Endothelial cell (in vitro differentiated cells): ENCODE measurements around the gene VAV2. TPM values are rescaled to one million over a fixed set of nuclear protein-coding genes. Genes with fewer than 3 reads are reported as not detected.
A peak's percentile ranks its signal among the peaks of the same experiment; 100 is the strongest.

Experiments used
- DNase-seq: peaks from one replicate; pipeline ENCODE4 v3.0.0; 2021; ENCODE audit warnings: low spot score
- H3K27ac Mint-ChIP-seq: one replicate; pipeline ENCODE4 v1.8.0; 2021; ENCODE audit warnings: mixed read lengths, inconsistent platforms; ENCODE audit not compliant: unreplicated experiment
- H3K27me3 Mint-ChIP-seq: one replicate; pipeline ENCODE4 v1.8.0; 2021; ENCODE audit warnings: mild to moderate bottlenecking, moderate library complexity, mixed read lengths, inconsistent platforms; ENCODE audit not compliant: unreplicated experiment
- H3K36me3 Mint-ChIP-seq: one replicate; pipeline ENCODE4 v1.8.0; 2021; ENCODE audit warnings: mild to moderate bottlenecking, low read depth, mixed read lengths, inconsistent platforms; ENCODE audit not compliant: unreplicated experiment
- H3K4me1 Mint-ChIP-seq: one replicate; pipeline ENCODE4 v1.8.0; 2021; ENCODE audit warnings: mild to moderate bottlenecking, mixed read lengths, inconsistent platforms; ENCODE audit not compliant: unreplicated experiment
- H3K4me3 Mint-ChIP-seq: one replicate; pipeline ENCODE4 v1.8.0; 2021; ENCODE audit warnings: mild to moderate bottlenecking, mixed read lengths, inconsistent platforms; ENCODE audit not compliant: unreplicated experiment
- H3K9me3 Mint-ChIP-seq: one replicate; pipeline ENCODE4 v1.8.0; 2021; ENCODE audit warnings: mixed read lengths, inconsistent platforms; ENCODE audit not compliant: unreplicated experiment
- CTCF ChIP-seq: fragments of 200-600 bp; sonication (generic); IDR thresholded peaks from one replicate; pipeline ENCODE4 v1.5.0; 2021; ENCODE audit warnings: antibody characterized with exemption; ENCODE audit not compliant: unreplicated experiment
- total RNA-seq: library from RNA; stranded (reverse); fragmentation: NEBNext Ultra II Directional; extraction: Animal tissue kit (Norgen Biotek cat#: 25700); gene quantifications from one replicate; pipeline ENCODE4 v1.2.1, GENCODE V29; 2021; ENCODE audit not compliant: unreplicated experiment

Gene VAV2
- total RNA-seq, 1 donor from 2014 or later, result 27.2 TPM

- no peak for DNase-seq
- H3K27me3 Mint-ChIP-seq, result peaks cover 7% of the 10 kb centered on the region
- peaks cover 45% of the 10 kb centered on the region for H3K36me3 Mint-ChIP-seq
- no peaks in the 10 kb centered on the region for H3K4me1 Mint-ChIP-seq
- H3K27ac Mint-ChIP-seq, result no peak overlapping the region
- peak overlapping the region; percentile 47 for H3K4me3 Mint-ChIP-seq
- no peaks in the 10 kb centered on the region for H3K9me3 Mint-ChIP-seq
- TF ChIP-seq CTCF, result no peak
These were observed 47.5 kb upstream of the VAV2 start for GRCh38 chr9:134039386-134040175.

- Mint-ChIP-seq H3K4me1 (no peaks in the 10 kb centered on the region), H3K4me3 (no peak overlapping the region), H3K36me3 (peaks cover 43% of the 10 kb centered on the region), H3K27me3 (peaks cover 5% of the 10 kb centered on the region), H3K9me3 (no peaks in the 10 kb centered on the region), H3K27ac (no peak overlapping the region)
- no peak for DNase-seq
- no peak for TF ChIP-seq CTCF
These were observed 45.5 kb upstream of the VAV2 start for GRCh38 chr9:134037641-134038040.

- Mint-ChIP-seq H3K9me3 (no peaks in the 10 kb centered on the region), H3K4me3 (no peak overlapping the region), H3K36me3 (peaks cover 43% of the 10 kb centered on the region), H3K4me1 (no peaks in the 10 kb centered on the region), H3K27me3 (peaks cover 5% of the 10 kb centered on the region), H3K27ac (no peak overlapping the region)
- no peak for TF ChIP-seq CTCF
- no peak for DNase-seq
These were observed 44.0 kb upstream of the VAV2 start for GRCh38 chr9:134036130-134036529.

- H3K27ac Mint-ChIP-seq, result no peak overlapping the region
- no peak for DNase-seq
- H3K4me1 Mint-ChIP-seq, result no peaks in the 10 kb centered on the region
- peak overlapping the region; percentile 47 for H3K4me3 Mint-ChIP-seq
- peaks cover 5% of the 10 kb centered on the region for H3K27me3 Mint-ChIP-seq
- H3K9me3 Mint-ChIP-seq, result no peaks in the 10 kb centered on the region
- TF ChIP-seq CTCF, result no peak
- peaks cover 38% of the 10 kb centered on the region for H3K36me3 Mint-ChIP-seq
These were observed 43.2 kb upstream of the VAV2 start for GRCh38 chr9:134035041-134036039.
